ENCODE measurements around the gene SORD. TPM values are rescaled to one million over a fixed set of nuclear protein-coding genes. Genes with fewer than 3 reads are reported as not detected.

SORD gene
- total RNA-seq, 2 donors from 2014 or later, result 9.3 to 18.1 TPM

- ATAC-seq, result no peak
- TF ChIP-seq POLR2A (IDR thresholded peaks at IDR 0.05) (no peak), CTCF (IDR thresholded peaks at IDR 0.05) (no peak)
- no peak for DNase-seq
- Histone ChIP-seq H3K27ac (no peak within 1 kb of the TSS), H3K4me3 (no peak within 1 kb of the TSS), H3K27me3 (peaks cover 0 to 39% of the 10 kb centered on the region in 2 donors), H3K9me3 (no peaks in the 10 kb centered on the region), H3K36me3 (replicated peaks in 1 of 2; ENCODE audit: insufficient read depth in 1 of 2, low read depth in 2 of 2) (no peaks in the 10 kb centered on the region), H3K4me1 (peaks cover 41% of the 10 kb centered on the region)
- 2 to 4% methylated on average over 25 to 42 of the region's 42 CpGs for WGBS, 2 donors
- intact Hi-C loops (cut with DNase I), result no loop called here
Measured at GRCh38 chr15:45114076-45114750, 91.2 kb downstream of the SORD start, which contains the start of the genes DUOX2 and DUOXA2. Gene DUOX2 (minus strand): TSS chr15:45114172. CDS start chr15:45113411, 761 bp downstream. Gene DUOXA2 (plus strand): TSS chr15:45114326. CDS start chr15:45114606, 280 bp downstream.

GRCh38 chr15:45114751-45115085 lies 91.7 kb downstream of the SORD start:
- DNase-seq (no peak), ATAC-seq (no peak)
- WGBS, 2 donors, result 6% methylated on average over 2 of the region's 2 CpGs; no CpG with 5 or more reads in 1 of the 2 donors
- Histone ChIP-seq H3K4me1 (peaks cover 41% of the 10 kb centered on the region), H3K36me3 (replicated peaks in 1 of 2; ENCODE audit: insufficient read depth in 1 of 2, low read depth in 2 of 2) (no peaks in the 10 kb centered on the region), H3K27ac (no peak overlapping the region), H3K4me3 (no peak overlapping the region), H3K27me3 (peaks cover 0 to 39% of the 10 kb centered on the region in 2 donors), H3K9me3 (no peaks in the 10 kb centered on the region)
- intact Hi-C loops (cut with DNase I), result no loop called here
- TF ChIP-seq POLR2A (IDR thresholded peaks at IDR 0.05), result no peak
- no peak for TF ChIP-seq CTCF (IDR thresholded peaks at IDR 0.05)

- H3K27me3 ChIP-seq, result peaks cover 0 to 39% of the 10 kb centered on the region in 2 donors
- WGBS, 2 donors, result 60 to 67% methylated on average over 7 of the region's 7 CpGs
- peaks cover 41% of the 10 kb centered on the region for H3K4me1 ChIP-seq
- ATAC-seq (no peak), DNase-seq (no peak)
- TF ChIP-seq POLR2A (IDR thresholded peaks at IDR 0.05) (no peak), CTCF (IDR thresholded peaks at IDR 0.05) (no peak)
- intact Hi-C loops (cut with DNase I), result no loop called here
- H3K4me3 ChIP-seq, result no peak overlapping the region
- no peaks in the 10 kb centered on the region for H3K9me3 ChIP-seq
- no peaks in the 10 kb centered on the region for H3K36me3 ChIP-seq (replicated peaks in 1 of 2; ENCODE audit: insufficient read depth in 1 of 2, low read depth in 2 of 2)
- no peak overlapping the region for H3K27ac ChIP-seq
Measured at GRCh38 chr15:45115312-45115820, 92.4 kb downstream of the SORD start.

GRCh38 chr15:45116006-45116481 lies 93.0 kb downstream of the SORD start:
- 41 to 53% methylated on average over 18 to 19 of the region's 19 CpGs for WGBS, 2 donors
- no peak overlapping the region for H3K27ac ChIP-seq
- DNase-seq, result no peak

More at GRCh38 chr15:45116006-45116481, 93.0 kb downstream of the SORD start:
- no peaks in the 10 kb centered on the region for H3K9me3 ChIP-seq
- peaks cover 41% of the 10 kb centered on the region for H3K4me1 ChIP-seq
- H3K36me3 ChIP-seq (replicated peaks in 1 of 2; ENCODE audit: insufficient read depth in 1 of 2, low read depth in 2 of 2), result no peaks in the 10 kb centered on the region
- no peak for ATAC-seq
- H3K4me3 ChIP-seq, result no peak overlapping the region
- TF ChIP-seq POLR2A (IDR thresholded peaks at IDR 0.05) (no peak), CTCF (IDR thresholded peaks at IDR 0.05) (no peak)
- H3K27me3 ChIP-seq, result peaks cover 0 to 39% of the 10 kb centered on the region in 2 donors
- intact Hi-C loops (cut with DNase I), result no loop called here

Measured in body of pancreas (tissue), 4 donors.